IMR-90 (cell line): ENCODE data around the gene MICAL1. TPM values are rescaled to one million over a fixed set of nuclear protein-coding genes. Genes with fewer than 3 reads are reported as not detected.

ENCODE experiments used
- ATAC-seq: fragments of 200-7000 bp; cut with Tn5 transposase; 2 replicates; pipeline ENCODE4 v1.9.1; 2020; ENCODE audit warnings: low read depth, mild to moderate bottlenecking, moderate library complexity
- BruUV-seq: library from RNA; stranded (reverse); fragments of 400-500 nt; replicated peaks from 2 replicates; lab custom pipeline; 2021; lab: Mats Ljungman, UMichigan
- CTCF ChIA-PET: fragments of 300-600 bp; formaldehyde crosslinking; extraction: SDS; loops from one replicate; lab custom pipeline; 2021; ENCODE audit warnings: antibody characterized with exemption; lab: Yijun Ruan, JAX
- POLR2A ChIA-PET: fragments of 300-600 bp; sonication (Branson Sonifier 250); formaldehyde crosslinking; loops from one replicate; lab custom pipeline; 2022; ENCODE audit warnings: antibody characterized with exemption; ENCODE audit not compliant: unreplicated experiment; lab: Charles Lee
- DNase-seq: peaks from one replicate; pipeline ENCODE4 v3.0.0; 2013
- H2AFZ ChIP-seq: replicated peaks from 2 replicates; pipeline ENCODE3; 2013; ENCODE audit warnings: low read length, mild to moderate bottlenecking; ENCODE audit not compliant: poor library complexity
- H2AK5ac ChIP-seq: 2 replicates; pipeline ENCODE4 v1.6.1; 2013; ENCODE audit warnings: low read depth, low read length, inconsistent platforms
- H2AK9ac ChIP-seq: replicated peaks from 2 replicates; pipeline ENCODE3; 2013; ENCODE audit warnings: mild to moderate bottlenecking, low read depth, low read length, moderate library complexity; ENCODE audit not compliant: poor library complexity
- H2BK120ac ChIP-seq: 2 replicates; pipeline ENCODE4 v1.6.1; 2013; ENCODE audit warnings: low read depth, low read length, inconsistent platforms
- H2BK15ac ChIP-seq: 3 replicates; pipeline ENCODE4 v1.6.1; 2013; ENCODE audit warnings: low read depth, low read length, inconsistent platforms
- H2BK20ac ChIP-seq: 2 replicates; pipeline ENCODE4 v1.6.1; 2013; ENCODE audit warnings: low read depth, mild to moderate bottlenecking, inconsistent platforms, low read length, moderate library complexity
- H2BK5ac ChIP-seq: 2 replicates; pipeline ENCODE4 v1.6.1; 2013; ENCODE audit warnings: mild to moderate bottlenecking, low read depth, low read length, inconsistent platforms; ENCODE audit not compliant: poor library complexity, severe bottlenecking
- H3K14ac ChIP-seq: replicated peaks from 2 replicates; pipeline ENCODE4 v1.6.1; 2013; ENCODE audit warnings: low read depth, low read length, inconsistent platforms
- H3K18ac ChIP-seq: 2 replicates; pipeline ENCODE4 v1.6.1; 2013; ENCODE audit warnings: low read depth, low read length, control low read depth
- H3K23ac ChIP-seq: 2 replicates; pipeline ENCODE4 v1.6.1; 2013; ENCODE audit warnings: low read depth, low read length, inconsistent platforms
- H3K27ac ChIP-seq: 2 replicates; pipeline ENCODE4 v1.5.1; 2013; ENCODE audit warnings: mild to moderate bottlenecking, control low read depth, low read length; ENCODE audit not compliant: insufficient read depth
- H3K27me3 ChIP-seq: 2 replicates; pipeline ENCODE4 v1.6.1; 2013; ENCODE audit warnings: low read length; ENCODE audit not compliant: control insufficient read depth, insufficient read depth
- H3K36me3 ChIP-seq: 2 replicates; pipeline ENCODE4 v1.6.1; 2013; ENCODE audit warnings: low read length, mixed read lengths; ENCODE audit not compliant: control insufficient read depth, insufficient read depth
- H3K4ac ChIP-seq: 2 replicates; pipeline ENCODE4 v1.6.1; 2013; ENCODE audit warnings: low read depth, low read length, inconsistent platforms
- H3K4me1 ChIP-seq: 2 replicates; pipeline ENCODE4 v1.6.1; 2013; ENCODE audit warnings: low read length, mixed read lengths; ENCODE audit not compliant: control insufficient read depth, insufficient read depth
- H3K4me2 ChIP-seq: 2 replicates; pipeline ENCODE4 v1.6.1; 2013; ENCODE audit warnings: low read depth, mild to moderate bottlenecking, control low read depth, low read length, moderate library complexity
- H3K4me3 ChIP-seq: 2 replicates; pipeline ENCODE4 v1.5.1; 2013; ENCODE audit warnings: low read depth, mild to moderate bottlenecking, control low read depth, low read length, moderate library complexity; ENCODE audit not compliant: insufficient read depth
- H3K56ac ChIP-seq: 2 replicates; pipeline ENCODE4 v1.6.1; 2013; ENCODE audit warnings: low read length, inconsistent platforms; ENCODE audit not compliant: insufficient read depth; ENCODE audit errors: extremely low read depth
- H3K79me1 ChIP-seq, 2 experiments: 2 replicates each; pipeline ENCODE4 v1.6.1; 2013; ENCODE audit warnings: low read length in 2 of 2, inconsistent platforms in 1 of 2, low read depth in 1 of 2
- H3K9ac ChIP-seq: 2 replicates; pipeline ENCODE4 v1.6.1; 2013; ENCODE audit warnings: low read depth, low read length, control low read depth
- H3K9me1 ChIP-seq: 2 replicates; pipeline ENCODE4 v1.6.1; 2013; ENCODE audit warnings: low read length, inconsistent platforms; ENCODE audit not compliant: insufficient read depth
- H3K9me3 ChIP-seq: 2 replicates; pipeline ENCODE4 v1.6.1; 2013; ENCODE audit warnings: low read length; ENCODE audit not compliant: control insufficient read depth, insufficient read depth
- H4K20me1 ChIP-seq: 2 replicates; pipeline ENCODE4 v1.6.1; 2013; ENCODE audit warnings: low read length, inconsistent platforms; ENCODE audit not compliant: insufficient read depth
- H4K5ac ChIP-seq: 2 replicates; pipeline ENCODE4 v1.6.1; 2013; ENCODE audit warnings: mild to moderate bottlenecking, low read depth, low read length, control low read depth
- H4K8ac ChIP-seq, 2 experiments: 2 replicates each; pipeline ENCODE4 v1.6.1; 2013; ENCODE audit warnings: low read depth in 2 of 2, low read length in 2 of 2, control low read depth in 1 of 2, inconsistent platforms in 1 of 2
- H4K91ac ChIP-seq: 2 replicates; pipeline ENCODE4 v1.6.1; 2013; ENCODE audit warnings: low read depth, low read length, inconsistent platforms; ENCODE audit not compliant: insufficient read depth
- BHLHE40 ChIP-seq: fragments of 150-350 bp; IDR thresholded peaks from 2 replicates; pipeline ENCODE4 v1.6.1; 2016; ENCODE audit warnings: mild to moderate bottlenecking, low read depth, low read length
- CHD1 ChIP-seq: IDR thresholded peaks from 2 replicates; pipeline ENCODE4 v1.6.1; 2012; ENCODE audit warnings: low read depth, low read length, improper control_type of control experiment
- CTCF ChIP-seq: conservative IDR thresholded peaks from 2 replicates; pipeline ENCODE4 v1.5.1; 2012; ENCODE audit warnings: mild to moderate bottlenecking, low read depth, low read length, improper control_type of control experiment
- FOS ChIP-seq: fragments of 150-350 bp; IDR thresholded peaks from 2 replicates; pipeline ENCODE4 v1.6.1; 2016; ENCODE audit warnings: low read depth, low read length
- MAFK ChIP-seq: IDR thresholded peaks from 2 replicates; pipeline ENCODE4 v1.6.1; 2012; ENCODE audit warnings: low read depth, low read length, improper control_type of control experiment
- MXI1 ChIP-seq: IDR thresholded peaks from 2 replicates; pipeline ENCODE4 v1.6.1; 2012; ENCODE audit warnings: low read depth, mild to moderate bottlenecking, low read length, moderate library complexity, borderline replicate concordance
- RAD21 ChIP-seq: IDR thresholded peaks from 2 replicates; pipeline ENCODE4 v1.6.1; 2012; ENCODE audit warnings: low read length, improper control_type of control experiment
- RCOR1 ChIP-seq: IDR thresholded peaks from 2 replicates; pipeline ENCODE4 v1.6.1; 2012; ENCODE audit warnings: mild to moderate bottlenecking, low read length, improper control_type of control experiment; ENCODE audit not compliant: insufficient replicate concordance
- RFX5 ChIP-seq: IDR thresholded peaks from 2 replicates; pipeline ENCODE4 v1.8.0; 2012; ENCODE audit warnings: low read depth, mild to moderate bottlenecking, low read length, moderate library complexity
- USF2 ChIP-seq: fragments of 150-350 bp; IDR thresholded peaks from 2 replicates; pipeline ENCODE4 v1.6.1; 2017; ENCODE audit warnings: mild to moderate bottlenecking, antibody characterized with exemption, low read length, low read depth
- WGBS, 2 experiments: methylation state at CpG; one replicate each; pipeline versions ENCODE4 v1.1.5 to v1.1.7; 2013; ENCODE audit warnings: missing lambda C conversion rate in 2 of 2; ENCODE audit not compliant: insufficient read length in 1 of 2; ENCODE audit errors: extremely low coverage in 2 of 2; 5-methylcytosine and 5-hydroxymethylcytosine counted together
- dilution Hi-C: fragments of 300-500 bp; cut with HindIII; formaldehyde crosslinking; loops from one replicate; pipeline ENCODE4 v1.14.3; 2018; ENCODE audit warnings: low sequenced_read_pairs; ENCODE audit not compliant: unreplicated experiment
- in situ Hi-C: fragments of 300-500 bp; cut with MboI; formaldehyde crosslinking; loops from 3 replicates; pipeline ENCODE4 v1.14.3; 2019; ENCODE audit warnings: low sequenced_read_pairs, inconsistent platforms, mixed read lengths
- intact Hi-C: fragments of 100-400 bp; cut with micrococcal nuclease; formaldehyde crosslinking; loops from 2 replicates; pipeline ENCODE4 v1.10.0; 2022
- polyA plus RNA-seq, 3 experiments: library from polyadenylated mRNA; depleted of rRNA; stranded (reverse); fragments of >200 nt; gene quantifications; 2 replicates each; pipeline ENCODE4 v1.2.3, GENCODE V29; 2012; ENCODE audit warnings: low replicate concordance in 1 of 3
- total RNA-seq: library from RNA; depleted of rRNA; stranded (reverse); fragments of >200 nt; gene quantifications from 2 replicates; pipeline ENCODE4 v1.2.3, GENCODE V29; 2012

Gene MICAL1
- total and polyA plus RNA-seq, 2 of the 4 experiments (the other 2 are of a cell fraction): 30.5 to 57.1 TPM

GRCh38 chr6:109474995-109475394 lies 19.4 kb upstream of the MICAL1 start:
- no peaks in the 10 kb centered on the region for H3K9me3 ChIP-seq
- H3K23ac ChIP-seq: no peak overlapping the region
- H3K4me1 ChIP-seq: peaks cover 7% of the 10 kb centered on the region
- no peak overlapping the region for H3K4me2 ChIP-seq
- H2BK15ac ChIP-seq: no peak overlapping the region
- H3K9ac ChIP-seq: no peak overlapping the region
- no peak overlapping the region for H3K4me3 ChIP-seq
- no peak overlapping the region for H2AK9ac ChIP-seq
- H3K36me3 ChIP-seq: peaks cover 41% of the 10 kb centered on the region
- H4K5ac ChIP-seq: no peak overlapping the region
- TF ChIP-seq BHLHE40: no peak
- no peak for TF ChIP-seq MAFK
- no peak for TF ChIP-seq RAD21
- TF ChIP-seq CHD1: no peak
- no peak for TF ChIP-seq RFX5
- no peak for TF ChIP-seq RCOR1
- no peak for TF ChIP-seq FOS
- TF ChIP-seq MXI1: no peak
- TF ChIP-seq USF2: no peak
- no peak for TF ChIP-seq CTCF
- no peak overlapping the region for H2AFZ ChIP-seq
- no peak overlapping the region for H4K8ac ChIP-seq
- no peak overlapping the region for H4K91ac ChIP-seq
- peaks cover 7% of the 10 kb centered on the region; the same call in 1 of the 2 replicates for H4K20me1 ChIP-seq
- in situ Hi-C loops: no loop called here
- peaks cover 38 to 49% of the 10 kb centered on the region in 2 experiments for H3K79me1 ChIP-seq
- ChIA-PET POLR2A (no interaction called here), CTCF (no interaction called here)
- H3K27ac ChIP-seq: no peak overlapping the region
- no peaks in the 10 kb centered on the region for H3K27me3 ChIP-seq
- DNase-seq (no peak), ATAC-seq (peak; percentile 52; the same call in 1 of the 2 replicates)
- H3K56ac ChIP-seq: no peak overlapping the region
- 86% methylated on average over 2 of the region's 4 CpGs; no CpG with 5 or more reads in 1 of the 2 experiments for WGBS, 2 experiments
- no TSS peak for BruUV-seq
- H2AK5ac ChIP-seq: no peak overlapping the region
- peaks cover 13% of the 10 kb centered on the region for H3K9me1 ChIP-seq
- H3K14ac ChIP-seq: no peak overlapping the region
- no peak overlapping the region for H3K4ac ChIP-seq
- H3K18ac ChIP-seq: no peak overlapping the region
- intact Hi-C loops: no loop called here
- dilution Hi-C loops: no loop called here
- no peak overlapping the region for H2BK120ac ChIP-seq
- H2BK20ac ChIP-seq: no peak overlapping the region
- H2BK5ac ChIP-seq: no peak overlapping the region
